ENCODE measurements around the gene CLDN14.

GRCh38 chr21:36510911-36511310 lies 31.0 kb upstream of the CLDN14 start:
- TF ChIP-seq CTCF (conservative IDR thresholded peaks at IDR 0.05; ENCODE audit: low read depth, low read length) (no peak), EZH2phosphoT487 (IDR thresholded peaks at IDR 0.05; ENCODE audit: borderline replicate concordance, low read length) (no peak), EZH2 (IDR thresholded peaks at IDR 0.05; ENCODE audit: low read length, unreplicated experiment) (no peak)
